OCI-M2 (cell line): ENCODE results near the gene PDZD7.

Source experiments
- DNase-seq: peaks from one replicate; lab custom pipeline; 2025; ENCODE audit not compliant: unreplicated experiment; lab: John Stamatoyannopoulos, UW

PDZD7 gene

GRCh38 chr10:101031128-101031795, at the start of gene PDZD7, which contains the start of gene SFXN3:
Gene PDZD7 (minus strand): TSS chr10:101031129. CDS start chr10:101030219, 910 bp downstream.
Gene SFXN3 (plus strand): TSS chr10:101031234. CDS start chr10:101034695, 3,461 bp downstream.
- DNase-seq, result no peak

- no peak for DNase-seq
Measured at GRCh38 chr10:101079874-101080273, 48.9 kb upstream of the PDZD7 start.

GRCh38 chr10:101076630-101077029, 45.7 kb upstream of the PDZD7 start:
- no peak for DNase-seq

- DNase-seq, result no peak
Measured at GRCh38 chr10:101075775-101076174, 44.8 kb upstream of the PDZD7 start.

GRCh38 chr10:101073631-101074030, 42.7 kb upstream of the PDZD7 start:
- DNase-seq, result no peak

GRCh38 chr10:101072923-101073322, 42.0 kb upstream of the PDZD7 start:
- no peak for DNase-seq

- DNase-seq, result no peak
Measured at GRCh38 chr10:101071885-101072433, 41.0 kb upstream of the PDZD7 start.

- peak; percentile 18 for DNase-seq
Measured at GRCh38 chr10:101071267-101071884, 40.4 kb upstream of the PDZD7 start.

- no peak for DNase-seq
Measured at GRCh38 chr10:101070098-101070497, 39.2 kb upstream of the PDZD7 start.

- DNase-seq, result no peak
Measured at GRCh38 chr10:101069441-101069840, 38.5 kb upstream of the PDZD7 start.

- DNase-seq, result peak; percentile 83
Measured at GRCh38 chr10:101067356-101068083, 36.6 kb upstream of the PDZD7 start.

- DNase-seq, result no peak
Measured at GRCh38 chr10:101066896-101067355, 36.0 kb upstream of the PDZD7 start.

GRCh38 chr10:101066146-101066895, 35.4 kb upstream of the PDZD7 start:
- peak; percentile 58 for DNase-seq

GRCh38 chr10:101065481-101066145, 34.7 kb upstream of the PDZD7 start:
- no peak for DNase-seq

- DNase-seq, result no peak
Measured at GRCh38 chr10:101064415-101065030, 33.6 kb upstream of the PDZD7 start.

- DNase-seq, result no peak
Measured at GRCh38 chr10:101063548-101064414, 32.9 kb upstream of the PDZD7 start.

- DNase-seq, result no peak
Measured at GRCh38 chr10:101063050-101063525, 32.2 kb upstream of the PDZD7 start.

- DNase-seq, result peak; percentile 62
Measured at GRCh38 chr10:101062232-101063049, 31.5 kb upstream of the PDZD7 start.
